ENCODE data around the gene CHRNE.

The CHRNE gene

GRCh38 chr17:4862720-4863119 lies 40.2 kb downstream of the CHRNE start:
- no peaks in the 10 kb centered on the region for H4K20me1 ChIP-seq (ENCODE audit: insufficient read depth)
- no peaks in the 10 kb centered on the region for H3K27me3 ChIP-seq (ENCODE audit: insufficient read depth, low read depth)
- no peaks in the 10 kb centered on the region for H3K36me3 ChIP-seq (ENCODE audit: insufficient read depth)
- H3K27ac ChIP-seq: no peak overlapping the region
- no peak overlapping the region for H2AFZ ChIP-seq (ENCODE audit: low read depth)
- no peak overlapping the region for H3K9ac ChIP-seq
- no peaks in the 10 kb centered on the region for H3K79me2 ChIP-seq (ENCODE audit: insufficient read depth, low read depth)
- H3K4me2 ChIP-seq: no peak overlapping the region
- TF ChIP-seq, protein P1, sequence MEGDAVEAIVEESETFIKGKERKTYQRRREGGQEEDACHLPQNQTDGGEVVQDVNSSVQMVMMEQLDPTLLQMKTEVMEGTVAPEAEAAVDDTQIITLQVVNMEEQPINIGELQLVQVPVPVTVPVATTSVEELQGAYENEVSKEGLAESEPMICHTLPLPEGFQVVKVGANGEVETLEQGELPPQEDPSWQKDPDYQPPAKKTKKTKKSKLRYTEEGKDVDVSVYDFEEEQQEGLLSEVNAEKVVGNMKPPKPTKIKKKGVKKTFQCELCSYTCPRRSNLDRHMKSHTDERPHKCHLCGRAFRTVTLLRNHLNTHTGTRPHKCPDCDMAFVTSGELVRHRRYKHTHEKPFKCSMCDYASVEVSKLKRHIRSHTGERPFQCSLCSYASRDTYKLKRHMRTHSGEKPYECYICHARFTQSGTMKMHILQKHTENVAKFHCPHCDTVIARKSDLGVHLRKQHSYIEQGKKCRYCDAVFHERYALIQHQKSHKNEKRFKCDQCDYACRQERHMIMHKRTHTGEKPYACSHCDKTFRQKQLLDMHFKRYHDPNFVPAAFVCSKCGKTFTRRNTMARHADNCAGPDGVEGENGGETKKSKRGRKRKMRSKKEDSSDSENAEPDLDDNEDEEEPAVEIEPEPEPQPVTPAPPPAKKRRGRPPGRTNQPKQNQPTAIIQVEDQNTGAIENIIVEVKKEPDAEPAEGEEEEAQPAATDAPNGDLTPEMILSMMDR (conservative IDR thresholded peaks at IDR 0.05; ENCODE audit: low read depth, low read length): no peak
- H3K4me1 ChIP-seq (ENCODE audit: low read depth, poor library complexity, severe bottlenecking): no peaks in the 10 kb centered on the region
- no peak overlapping the region for H3K4me3 ChIP-seq (IDR thresholded peaks at IDR 0.05; ENCODE audit: insufficient read depth, low read depth, low read length)

GRCh38 chr17:4861052-4861451 lies 41.8 kb downstream of the CHRNE start:
- H3K79me2 ChIP-seq (ENCODE audit: insufficient read depth, low read depth): no peaks in the 10 kb centered on the region
- H3K36me3 ChIP-seq (ENCODE audit: insufficient read depth): no peaks in the 10 kb centered on the region
- H3K4me3 ChIP-seq (IDR thresholded peaks at IDR 0.05; ENCODE audit: insufficient read depth, low read depth, low read length): no peak overlapping the region
- H3K27ac ChIP-seq: no peak overlapping the region
- no peaks in the 10 kb centered on the region for H3K27me3 ChIP-seq (ENCODE audit: insufficient read depth, low read depth)
- H3K9ac ChIP-seq: no peak overlapping the region
- H4K20me1 ChIP-seq (ENCODE audit: insufficient read depth): no peaks in the 10 kb centered on the region
- H3K4me2 ChIP-seq: no peak overlapping the region
- H2AFZ ChIP-seq (ENCODE audit: low read depth): no peak overlapping the region
- TF ChIP-seq, protein P1 (conservative IDR thresholded peaks at IDR 0.05; ENCODE audit: low read depth, low read length): no peak
- H3K4me1 ChIP-seq (ENCODE audit: low read depth, poor library complexity, severe bottlenecking): no peaks in the 10 kb centered on the region

DNA sequence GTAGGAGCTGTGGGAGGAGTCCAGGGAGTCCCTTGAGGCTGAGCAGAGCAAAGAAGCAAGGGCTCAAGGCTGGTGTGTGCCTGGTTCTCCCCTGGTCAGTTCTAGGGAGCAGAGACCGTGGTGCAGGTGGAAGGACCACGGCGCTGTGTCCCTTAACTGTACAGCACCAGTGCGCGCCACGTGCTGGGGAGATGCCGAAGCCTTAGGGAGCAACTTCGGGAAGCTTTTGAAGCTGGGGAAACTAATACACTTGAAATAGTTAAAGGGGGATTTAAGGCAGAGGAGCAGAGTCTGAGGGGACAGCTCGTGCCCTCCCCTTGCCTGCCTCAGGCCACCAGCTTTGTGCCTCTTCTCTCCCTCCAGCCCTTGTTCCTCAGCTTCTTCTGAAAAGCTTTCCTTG lies 42.2 kb downstream of the CHRNE start:
- Histone ChIP-seq H3K79me2 (ENCODE audit: insufficient read depth, low read depth) (no peaks in the 10 kb centered on the region), H3K36me3 (ENCODE audit: insufficient read depth) (no peaks in the 10 kb centered on the region), H3K9ac (no peak overlapping the region)

DNA sequence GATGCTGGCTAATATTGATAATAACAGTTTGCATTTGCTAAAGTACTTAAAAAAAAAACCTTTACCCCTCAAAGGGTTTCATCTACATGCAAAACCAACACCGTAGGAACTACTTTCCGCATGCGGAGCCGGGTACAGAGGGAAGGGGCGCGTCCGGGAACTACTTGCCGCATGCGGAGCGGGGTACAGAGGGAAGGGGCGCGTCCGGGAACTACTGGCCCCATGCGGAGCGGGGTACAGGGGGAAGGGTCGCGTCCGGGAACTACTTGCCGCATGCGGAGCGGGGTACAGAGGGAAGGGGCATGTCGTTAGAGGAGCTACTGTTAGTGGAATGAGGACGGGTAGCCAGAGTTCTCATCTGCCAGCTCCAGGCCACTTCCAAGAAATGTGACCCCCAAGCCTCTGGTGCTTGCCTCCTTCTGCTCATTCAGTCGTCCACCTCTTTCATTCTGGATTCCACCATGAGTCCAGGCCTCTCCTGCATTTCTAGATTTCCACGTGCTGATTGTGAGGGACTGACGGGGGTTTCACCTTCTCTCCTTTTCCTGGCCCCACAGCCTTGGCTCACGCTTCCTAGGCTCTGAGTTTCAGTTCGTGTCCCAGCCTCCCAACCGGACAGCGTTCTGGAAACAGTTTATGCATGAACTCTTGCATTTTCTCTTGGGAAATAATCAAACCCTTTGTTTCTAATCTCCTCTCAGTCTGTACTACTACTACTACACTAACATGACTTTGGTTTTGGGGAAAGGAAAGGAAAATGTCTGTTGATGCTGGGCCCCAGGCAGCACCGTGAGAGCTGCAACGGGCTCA lies 42.9 kb downstream of the CHRNE start:
- H2AFZ ChIP-seq (ENCODE audit: low read depth): no peak overlapping the region
- H3K9ac ChIP-seq: no peak overlapping the region
- no peak overlapping the region for H3K4me3 ChIP-seq (IDR thresholded peaks at IDR 0.05; ENCODE audit: insufficient read depth, low read depth, low read length)
- H3K27ac ChIP-seq: no peak overlapping the region
- TF ChIP-seq, protein P1 (conservative IDR thresholded peaks at IDR 0.05; ENCODE audit: low read depth, low read length): no peak
- no peaks in the 10 kb centered on the region for H4K20me1 ChIP-seq (ENCODE audit: insufficient read depth)
- no peaks in the 10 kb centered on the region for H3K27me3 ChIP-seq (ENCODE audit: insufficient read depth, low read depth)
- no peak overlapping the region for H3K4me2 ChIP-seq
- H3K79me2 ChIP-seq (ENCODE audit: insufficient read depth, low read depth): no peaks in the 10 kb centered on the region
- no peaks in the 10 kb centered on the region for H3K36me3 ChIP-seq (ENCODE audit: insufficient read depth)
- no peaks in the 10 kb centered on the region for H3K4me1 ChIP-seq (ENCODE audit: low read depth, poor library complexity, severe bottlenecking)

More for the DNA sequence above, 42.2 kb downstream of the CHRNE start:
- H3K4me3 ChIP-seq (IDR thresholded peaks at IDR 0.05; ENCODE audit: insufficient read depth, low read depth, low read length): no peak overlapping the region
- no peaks in the 10 kb centered on the region for H3K27me3 ChIP-seq (ENCODE audit: insufficient read depth, low read depth)
- no peaks in the 10 kb centered on the region for H3K4me1 ChIP-seq (ENCODE audit: low read depth, poor library complexity, severe bottlenecking)
- H3K4me2 ChIP-seq: no peak overlapping the region
- no peaks in the 10 kb centered on the region for H4K20me1 ChIP-seq (ENCODE audit: insufficient read depth)
- no peak overlapping the region for H2AFZ ChIP-seq (ENCODE audit: low read depth)
- H3K27ac ChIP-seq: no peak overlapping the region
- TF ChIP-seq, protein P1 (conservative IDR thresholded peaks at IDR 0.05; ENCODE audit: low read depth, low read length): no peak
